Panc1 (cell line): ENCODE data around the gene WLS.

Experiments
- CTCF ChIP-seq: fragments of 450-650 bp; IDR thresholded peaks from 2 replicates; pipeline ENCODE4 v1.5.1; 2017; ENCODE audit warnings: mild to moderate bottlenecking
- POLR2AphosphoS5 ChIP-seq: IDR thresholded peaks from 2 replicates; pipeline ENCODE4 v1.6.1; 2012; ENCODE audit warnings: mild to moderate bottlenecking, low read depth, low read length, moderate library complexity
- REST ChIP-seq, 2 experiments: IDR thresholded peaks; 2 replicates each; pipeline ENCODE4 v1.6.1; 2011 to 2012; ENCODE audit warnings: low read depth in 2 of 2, control low read depth in 1 of 2, low read length in 1 of 2, mild to moderate bottlenecking in 1 of 2, moderate library complexity in 1 of 2; ENCODE audit not compliant: insufficient read depth in 1 of 2
- SIN3A ChIP-seq: IDR thresholded peaks from 2 replicates; pipeline ENCODE4 v1.6.1; 2012; ENCODE audit warnings: low read depth, mild to moderate bottlenecking, low read length, moderate library complexity, borderline replicate concordance; ENCODE audit not compliant: insufficient read depth
- TCF7L2 ChIP-seq: IDR thresholded peaks from 2 replicates; pipeline ENCODE4 v1.6.1; 2011; ENCODE audit warnings: mild to moderate bottlenecking, low read depth, low read length, inconsistent platforms

- no peak for TF ChIP-seq CTCF
- no peak for TF ChIP-seq REST (IDR thresholded peaks at IDR 0.05; ENCODE audit: insufficient read depth in 1 of 2, low read depth in 2 of 2, low read length in 1 of 2)
- TF ChIP-seq POLR2AphosphoS5, result no peak
- no peak for TF ChIP-seq TCF7L2
- TF ChIP-seq SIN3A, result no peak
Observed at GRCh38 chr1:68129536-68130250, 102.6 kb downstream of the WLS start.
